ENCODE results near the gene ZNF362.
"Not testable (repeated sequence)": the region's sequence is repeated elsewhere in the genome, so short reads cannot be mapped to it uniquely, and the experiment has no call there.

ZNF362 gene

DNA sequence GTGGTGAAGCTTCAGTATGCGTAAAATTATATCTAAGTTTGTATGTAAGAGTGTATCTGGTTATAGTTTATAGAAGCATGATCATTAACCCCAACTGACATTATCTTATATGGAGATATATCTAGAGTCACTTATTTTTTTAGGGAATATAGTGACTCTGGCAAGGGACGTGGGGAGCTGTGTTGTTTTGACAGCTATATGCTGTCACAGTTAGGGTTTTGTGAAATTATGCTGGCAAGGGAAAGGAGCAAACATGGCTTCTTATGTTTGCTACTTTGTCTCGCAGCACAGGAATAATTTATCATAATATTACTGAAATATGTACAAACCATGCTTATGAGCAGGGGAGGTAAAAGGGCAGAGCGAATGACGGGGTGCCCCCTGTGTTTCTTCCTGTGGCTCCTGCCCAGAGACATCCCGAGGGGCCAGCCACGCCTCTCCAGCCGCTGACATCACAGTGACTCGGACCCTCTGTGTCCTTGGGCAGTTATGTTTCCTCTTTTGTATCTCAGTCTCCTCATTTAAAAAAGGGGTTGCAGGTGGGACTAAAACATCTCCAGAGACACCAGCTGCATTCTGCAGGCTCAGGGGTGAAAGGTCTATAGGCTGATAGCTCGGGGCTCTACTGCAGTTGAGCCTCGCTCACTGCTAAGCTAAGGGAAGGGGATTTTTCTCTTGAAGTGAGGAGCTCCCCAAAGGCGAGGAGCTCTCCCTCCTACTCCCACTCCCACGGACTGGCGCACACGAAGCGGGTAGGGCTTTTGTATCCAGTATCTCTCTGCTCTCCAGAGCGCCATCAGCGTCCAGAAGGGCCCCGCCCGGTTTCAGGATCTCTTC, 49.7 kb downstream of the ZNF362 start:
- FAIRE-seq = no peak
- no peak for DNase-seq (ENCODE audit: insufficient read length, low spot score)
- TF ChIP-seq POLR2AphosphoS5 (IDR thresholded peaks at IDR 0.05; ENCODE audit: low read depth, low read length) (no peak), SPI1 (IDR thresholded peaks at IDR 0.05; ENCODE audit: low read depth, low read length) (no peak), POLR2A (IDR thresholded peaks at IDR 0.05; ENCODE audit: low read depth, low read length) (no peak), TAF1 (IDR thresholded peaks at IDR 0.05; ENCODE audit: low read depth, low read length) (no peak), POU2F2 (IDR thresholded peaks at IDR 0.05; ENCODE audit: low read depth, low read length) (no peak), PAX5 (IDR thresholded peaks at IDR 0.05; ENCODE audit: insufficient read depth, low read length, severe bottlenecking) (no peak)

DNA sequence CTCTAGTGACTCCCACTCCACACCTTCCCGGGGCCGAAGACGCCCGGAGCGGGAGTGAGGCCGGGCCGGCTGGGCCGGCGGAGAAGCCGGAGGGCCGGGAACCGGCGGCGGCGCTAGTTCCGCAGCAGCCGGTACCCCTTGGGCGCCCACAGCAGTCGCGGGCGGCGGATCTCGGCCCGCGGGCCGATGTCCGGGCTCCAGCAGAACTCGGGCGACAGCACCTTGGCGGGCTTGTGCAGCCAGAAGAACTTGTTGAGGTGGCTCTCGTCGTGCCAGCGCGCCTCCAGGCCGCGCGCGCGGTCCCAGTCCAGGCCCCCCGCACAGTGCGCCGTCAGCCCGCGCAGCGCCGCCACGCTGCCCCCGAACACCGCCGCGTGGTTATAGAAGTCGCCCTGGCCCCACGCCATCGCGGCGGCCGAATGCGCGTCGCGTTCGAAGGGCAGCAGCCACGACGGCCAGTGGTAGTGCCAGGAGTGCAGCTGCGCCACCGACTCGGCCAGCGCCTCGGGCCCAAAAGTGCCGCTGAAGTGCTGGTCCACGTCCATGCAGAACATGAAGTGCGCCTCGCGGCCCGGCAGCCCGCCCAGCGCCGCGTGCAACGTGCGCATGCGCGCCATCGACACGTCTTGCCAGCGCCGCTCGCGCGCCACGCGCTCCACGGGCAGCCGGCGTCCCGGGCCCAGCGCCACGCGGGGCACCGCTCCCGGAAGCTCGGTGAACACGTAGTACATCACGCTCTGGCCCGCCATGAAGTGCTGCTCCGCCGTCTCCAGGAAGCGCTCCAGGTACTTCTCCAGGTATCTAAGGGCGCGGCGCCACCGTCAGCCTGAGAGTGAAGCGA, 50.6 kb downstream of the ZNF362 start:
- no peak for TF ChIP-seq TAF1 (IDR thresholded peaks at IDR 0.05; ENCODE audit: low read depth, low read length)
- no peak for TF ChIP-seq POLR2AphosphoS5 (IDR thresholded peaks at IDR 0.05; ENCODE audit: low read depth, low read length)
- DNase-seq (ENCODE audit: insufficient read length, low spot score) (no peak), FAIRE-seq (no peak)

DNA sequence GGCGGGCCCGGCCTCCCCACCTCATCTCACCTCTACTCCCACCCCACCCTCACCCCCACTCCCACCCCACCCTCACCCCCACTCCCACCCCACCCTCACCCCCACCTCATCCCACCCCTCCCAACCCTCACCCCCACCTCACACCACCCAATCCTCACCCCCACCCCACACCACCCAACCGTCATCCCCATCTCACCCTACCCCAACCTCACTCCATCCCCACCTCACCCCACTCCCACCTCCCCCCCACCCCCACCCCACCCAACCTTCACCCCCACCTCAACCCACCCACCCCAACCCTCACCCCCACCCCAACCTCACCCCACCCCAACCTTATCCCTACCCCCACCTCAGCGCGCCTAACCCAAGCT, 51.2 kb downstream of the ZNF362 start:
- DNase-seq (ENCODE audit: insufficient read length, low spot score) (no peak), FAIRE-seq (no peak)
- TF ChIP-seq POU2F2 (IDR thresholded peaks at IDR 0.05; ENCODE audit: low read depth, low read length) = no peak
- TF ChIP-seq POLR2A (IDR thresholded peaks at IDR 0.05; ENCODE audit: low read depth, low read length) = no peak
- no peak for TF ChIP-seq POLR2AphosphoS5 (IDR thresholded peaks at IDR 0.05; ENCODE audit: low read depth, low read length)
- no peak for TF ChIP-seq PAX5 (IDR thresholded peaks at IDR 0.05; ENCODE audit: insufficient read depth, low read length, severe bottlenecking)
- no peak for TF ChIP-seq TAF1 (IDR thresholded peaks at IDR 0.05; ENCODE audit: low read depth, low read length)
- TF ChIP-seq SPI1 (IDR thresholded peaks at IDR 0.05; ENCODE audit: low read depth, low read length) = no peak

DNA sequence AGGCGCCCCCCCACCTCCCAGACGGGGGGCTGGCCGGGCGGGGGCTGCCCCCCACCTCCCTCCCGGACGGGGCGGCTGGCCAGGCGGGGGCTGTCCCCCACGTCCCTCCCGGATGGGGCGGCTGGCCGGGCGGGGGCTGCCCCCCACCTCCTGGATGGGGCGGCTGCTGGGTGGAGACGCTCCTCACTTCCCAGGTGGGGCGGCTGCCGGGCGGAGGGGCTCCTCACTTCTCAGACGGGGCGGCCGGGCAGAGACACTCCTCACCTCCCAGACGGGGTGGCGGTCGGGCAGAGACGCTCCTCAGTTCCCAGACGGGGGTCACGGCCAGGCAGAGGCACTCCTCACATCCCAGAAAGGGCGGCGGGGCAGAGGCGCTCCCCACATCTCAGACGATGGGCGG, 53.1 kb downstream of the ZNF362 start:
- FAIRE-seq; DNase-seq (ENCODE audit: insufficient read length, low spot score): not testable (repeated sequence)

DNA sequence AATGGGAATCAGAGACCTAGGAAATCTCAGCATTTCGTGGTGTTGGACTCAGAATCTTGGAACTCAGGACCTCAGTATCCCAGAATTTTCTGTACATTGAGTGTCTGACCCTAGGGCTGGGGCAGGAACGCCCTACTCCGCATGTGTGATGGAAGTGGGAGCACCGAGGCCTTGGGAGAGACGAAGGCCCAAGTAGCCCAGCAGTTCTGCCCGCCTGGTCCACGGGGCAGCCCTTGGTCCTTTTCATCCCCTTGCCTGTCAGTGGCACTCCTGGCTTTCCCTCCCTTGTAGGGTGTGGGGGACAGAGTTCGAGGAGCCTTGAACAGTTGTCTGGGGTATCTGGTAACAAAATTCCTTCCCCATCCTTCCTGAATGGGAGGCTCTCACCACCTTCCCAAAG, 54.4 kb downstream of the ZNF362 start:
- FAIRE-seq (no peak), DNase-seq (ENCODE audit: insufficient read length, low spot score) (no peak)
- TF ChIP-seq TAF1 (IDR thresholded peaks at IDR 0.05; ENCODE audit: low read depth, low read length) = no peak
- TF ChIP-seq PAX5 (IDR thresholded peaks at IDR 0.05; ENCODE audit: insufficient read depth, low read length, severe bottlenecking) = no peak
- TF ChIP-seq POLR2A (IDR thresholded peaks at IDR 0.05; ENCODE audit: low read depth, low read length) = no peak
- TF ChIP-seq POLR2AphosphoS5 (IDR thresholded peaks at IDR 0.05; ENCODE audit: low read depth, low read length) = no peak

DNA sequence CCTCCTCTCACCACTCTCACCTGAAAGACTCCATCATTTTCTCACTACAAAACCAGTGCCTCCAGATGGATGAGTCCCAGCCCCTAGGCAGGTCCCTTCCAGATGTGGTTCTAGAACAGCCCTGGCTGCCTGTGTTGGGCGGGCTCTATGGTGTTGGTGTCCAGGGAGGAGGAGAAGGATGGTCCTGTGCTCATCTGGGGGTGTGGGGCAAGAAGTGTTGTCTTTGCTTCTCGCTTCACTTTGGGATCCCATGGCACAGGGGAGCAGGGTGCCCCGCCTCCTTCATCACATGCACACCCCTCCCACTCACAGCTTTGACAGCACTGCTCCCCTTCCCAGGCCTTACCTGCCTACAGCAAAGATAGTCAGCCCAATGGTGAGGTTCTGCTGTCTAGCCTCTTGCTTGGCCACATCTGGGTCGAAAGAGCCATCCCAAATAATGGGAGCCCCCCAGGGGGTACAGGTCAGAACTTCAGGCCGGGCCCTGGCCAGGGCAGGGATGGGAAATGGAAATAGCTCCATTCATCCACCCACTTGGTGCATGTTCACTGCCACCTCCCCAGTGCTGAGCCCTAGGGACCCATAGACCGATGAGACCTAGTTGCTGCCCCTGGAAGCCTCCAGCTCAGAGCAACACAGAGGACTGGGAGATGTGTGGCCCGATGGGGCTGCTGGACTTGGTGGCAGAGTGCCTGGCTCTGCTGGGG, 55.6 kb downstream of the ZNF362 start:
- DNase-seq (ENCODE audit: insufficient read length, low spot score) (no peak), FAIRE-seq (no peak)
- TF ChIP-seq SPI1 (IDR thresholded peaks at IDR 0.05; ENCODE audit: low read depth, low read length) (no peak), TAF1 (IDR thresholded peaks at IDR 0.05; ENCODE audit: low read depth, low read length) (no peak), POU2F2 (IDR thresholded peaks at IDR 0.05; ENCODE audit: low read depth, low read length) (no peak), PAX5 (IDR thresholded peaks at IDR 0.05; ENCODE audit: insufficient read depth, low read length, severe bottlenecking) (no peak), POLR2A (IDR thresholded peaks at IDR 0.05; ENCODE audit: low read depth, low read length) (no peak), POLR2AphosphoS5 (IDR thresholded peaks at IDR 0.05; ENCODE audit: low read depth, low read length) (no peak)

DNA sequence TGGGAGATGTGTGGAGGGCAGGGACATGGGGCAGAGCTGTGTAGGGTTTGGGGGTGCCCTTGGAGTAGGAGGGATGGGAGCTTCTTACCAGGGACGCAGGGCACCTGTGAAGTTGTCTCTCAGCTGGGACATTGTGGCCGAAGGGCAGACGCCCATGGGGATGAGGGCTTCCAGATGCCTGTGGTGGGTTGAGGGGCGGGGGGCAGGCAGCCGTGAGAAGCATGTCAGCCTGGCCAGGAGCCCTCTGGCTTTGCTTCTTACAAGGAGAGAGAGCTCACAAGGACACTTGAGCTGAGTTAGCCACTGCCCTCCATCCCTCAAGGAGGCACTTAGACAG, 56.1 kb downstream of the ZNF362 start:
- FAIRE-seq (no peak), DNase-seq (ENCODE audit: insufficient read length, low spot score) (no peak)
- TF ChIP-seq POLR2A (IDR thresholded peaks at IDR 0.05; ENCODE audit: low read depth, low read length) (no peak), TAF1 (IDR thresholded peaks at IDR 0.05; ENCODE audit: low read depth, low read length) (no peak), SPI1 (IDR thresholded peaks at IDR 0.05; ENCODE audit: low read depth, low read length) (no peak), POLR2AphosphoS5 (IDR thresholded peaks at IDR 0.05; ENCODE audit: low read depth, low read length) (no peak), PAX5 (IDR thresholded peaks at IDR 0.05; ENCODE audit: insufficient read depth, low read length, severe bottlenecking) (no peak), POU2F2 (IDR thresholded peaks at IDR 0.05; ENCODE audit: low read depth, low read length) (no peak)

DNA sequence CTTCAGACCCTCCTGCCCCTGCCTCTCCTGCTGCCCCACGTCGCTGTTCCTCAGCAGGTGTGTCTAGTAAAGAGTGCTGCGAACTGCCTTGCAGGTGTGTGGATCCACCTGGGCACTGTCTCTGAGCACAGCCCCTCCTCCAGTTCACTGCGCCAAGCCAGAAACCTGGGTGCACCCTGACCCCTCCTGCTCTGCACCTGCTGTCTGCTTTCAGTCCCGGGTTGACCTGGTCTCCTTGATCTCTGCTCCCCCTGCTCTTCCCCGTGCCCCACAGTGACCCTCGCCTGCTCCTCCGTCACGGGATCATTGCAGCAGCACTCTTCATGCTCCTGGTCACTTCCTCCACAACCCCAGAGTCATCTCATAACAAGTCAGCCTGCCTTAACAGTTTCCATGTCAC, 58.1 kb downstream of the ZNF362 start:
- TF ChIP-seq POLR2AphosphoS5 (IDR thresholded peaks at IDR 0.05; ENCODE audit: low read depth, low read length) = no peak
- TF ChIP-seq POU2F2 (IDR thresholded peaks at IDR 0.05; ENCODE audit: low read depth, low read length) = no peak
- no peak for TF ChIP-seq PAX5 (IDR thresholded peaks at IDR 0.05; ENCODE audit: insufficient read depth, low read length, severe bottlenecking)
- no peak for TF ChIP-seq SPI1 (IDR thresholded peaks at IDR 0.05; ENCODE audit: low read depth, low read length)
- TF ChIP-seq POLR2A (IDR thresholded peaks at IDR 0.05; ENCODE audit: low read depth, low read length) = no peak
- no peak for TF ChIP-seq TAF1 (IDR thresholded peaks at IDR 0.05; ENCODE audit: low read depth, low read length)
- no peak for FAIRE-seq
- DNase-seq (ENCODE audit: insufficient read length, low spot score) = no peak

DNA sequence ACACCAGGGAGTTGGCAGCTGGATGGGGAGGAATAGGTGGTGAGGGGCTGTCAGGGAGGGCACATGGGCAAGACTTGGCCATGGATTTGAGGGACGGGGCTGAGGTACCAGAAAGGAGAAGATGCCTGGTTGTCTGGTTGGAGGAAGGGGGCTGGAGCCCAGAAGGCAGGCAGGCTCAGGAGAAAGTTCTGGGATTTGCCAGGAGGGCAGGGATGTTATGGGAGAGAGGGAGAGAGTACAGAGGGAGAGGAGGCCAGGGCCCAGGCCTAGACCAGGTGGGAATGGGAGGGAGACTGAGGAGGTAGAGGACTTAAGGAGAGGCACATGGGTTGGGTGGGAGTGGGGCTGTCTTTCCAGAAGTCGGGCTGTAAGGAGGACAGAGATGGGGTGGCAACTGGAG, 60.3 kb downstream of the ZNF362 start:
- FAIRE-seq (no peak), DNase-seq (ENCODE audit: insufficient read length, low spot score) (no peak)
- TF ChIP-seq POLR2AphosphoS5 (IDR thresholded peaks at IDR 0.05; ENCODE audit: low read depth, low read length) (no peak), SPI1 (IDR thresholded peaks at IDR 0.05; ENCODE audit: low read depth, low read length) (no peak), PAX5 (IDR thresholded peaks at IDR 0.05; ENCODE audit: insufficient read depth, low read length, severe bottlenecking) (no peak), POLR2A (IDR thresholded peaks at IDR 0.05; ENCODE audit: low read depth, low read length) (no peak), TAF1 (IDR thresholded peaks at IDR 0.05; ENCODE audit: low read depth, low read length) (no peak), POU2F2 (IDR thresholded peaks at IDR 0.05; ENCODE audit: low read depth, low read length) (no peak)
